Peyer's patch (tissue), 4 donors: ENCODE results near the gene TNRC6B.

Experiments used
- CTCF ChIP-seq, 6 experiments: fragments of 450-650 bp in 4 of 6; fragments of 200-600 bp in 2 of 6; sonication (generic) in 1 of 6; IDR thresholded peaks; one replicate each; pipeline ENCODE4 v1.5.1; 2017 to 2019; ENCODE audit warnings: antibody characterized with exemption in 6 of 6, mild to moderate bottlenecking in 3 of 6, moderate library complexity in 1 of 6
- POLR2A ChIP-seq, 2 donors: fragments of 450-650 bp; IDR thresholded peaks; one replicate each; pipeline ENCODE4 v1.5.1; 2017; ENCODE audit warnings: antibody characterized with exemption in 2 of 2, mild to moderate bottlenecking in 2 of 2, moderate library complexity in 2 of 2

- TF ChIP-seq CTCF (IDR thresholded peaks at IDR 0.05) (no peak), POLR2A (IDR thresholded peaks at IDR 0.05) (no peak)
Measured at GRCh38 chr22:40187389-40187788, 9.7 kb downstream of the TNRC6B start.
